ENCODE results near the gene EFCAB7. TPM values are rescaled to one million over a fixed set of nuclear protein-coding genes. Genes with fewer than 3 reads are reported as not detected.

EFCAB7 gene
- polyA plus RNA-seq (ENCODE audit: insufficient read depth in 1 of 5, insufficient read length in 5 of 5, low replicate concordance in 1 of 5): 10 to 100 TPM; 15.2 to 33.9 (median 27.4) TPM
- long read RNA-seq, donor 1: 0 reads
- long read RNA-seq, donor 2, partial matches to known transcripts: 0 of 3 reads
- long read RNA-seq, donor 2, other reads (novel, unspliced or antisense): 0 of 3 reads
- long read RNA-seq, donor 3, partial matches to known transcripts: 0 of 3 reads
- long read RNA-seq, donor 3, other reads (novel, unspliced or antisense): 0 of 3 reads
- long read RNA-seq, donor 4: 0 reads
- long read RNA-seq, donor 5: 0 reads
- long read RNA-seq, donor 6, partial matches to known transcripts: 0 of 3 reads
- long read RNA-seq, donor 6, other reads (novel, unspliced or antisense): 0 of 3 reads
- long read RNA-seq, donor 7: 0 reads
- long read RNA-seq, donor 8: 0 reads

- DNase-seq: peak; percentile 92
These were observed at the start of gene EFCAB7, which contains the start of gene ITGB3BP for GRCh38 chr1:63522891-63523728. EFCAB7 (plus strand) TSS chr1:63523525; CDS start chr1:63525573, 2,048 bp downstream. ITGB3BP (minus strand) TSS chr1:63523225; CDS start chr1:63523133, 92 bp downstream.

- DNase-seq: no peak
These were observed 47.6 kb upstream of the EFCAB7 start for GRCh38 chr1:63475761-63476160.

GRCh38 chr1:63480057-63480456 is 43.3 kb upstream of the EFCAB7 start:
- DNase-seq: no peak

- DNase-seq: peak; percentile 79 to 80
These were observed 36.7 kb upstream of the EFCAB7 start for GRCh38 chr1:63486629-63487028.

GRCh38 chr1:63487336-63488065 is 35.8 kb upstream of the EFCAB7 start:
- peak; percentile 85 to 89 for DNase-seq

GRCh38 chr1:63497577-63497976 is 25.7 kb upstream of the EFCAB7 start:
- DNase-seq: no peak

- DNase-seq: no peak
These were observed 25.2 kb upstream of the EFCAB7 start for GRCh38 chr1:63498106-63498505.

- DNase-seq: no peak
These were observed 22.1 kb upstream of the EFCAB7 start for GRCh38 chr1:63501256-63501655.

GRCh38 chr1:63506782-63507181 is 16.5 kb upstream of the EFCAB7 start:
- no peak for DNase-seq

- DNase-seq: no peak
These were observed 13.6 kb upstream of the EFCAB7 start for GRCh38 chr1:63509718-63510117.

GRCh38 chr1:63512584-63512983 is 10.7 kb upstream of the EFCAB7 start:
- no peak for DNase-seq

- DNase-seq: no peak
These were observed 6.7 kb upstream of the EFCAB7 start for GRCh38 chr1:63516629-63517028.

GRCh38 chr1:63523738-63524137 is 413 bp downstream of the EFCAB7 start:
- no peak for DNase-seq

- DNase-seq: no peak
These were observed 876 bp downstream of the EFCAB7 start for GRCh38 chr1:63524201-63524600.

- DNase-seq: no peak
These were observed 9.4 kb downstream of the EFCAB7 start for GRCh38 chr1:63532727-63533126.

- no peak for DNase-seq
These were observed 10.6 kb downstream of the EFCAB7 start for GRCh38 chr1:63533931-63534330.

- DNase-seq: no peak
These were observed 11.1 kb downstream of the EFCAB7 start for GRCh38 chr1:63534406-63534805.

- DNase-seq: no peak
These were observed 13.7 kb downstream of the EFCAB7 start for GRCh38 chr1:63537006-63537405.

GRCh38 chr1:63537940-63538339 is 14.6 kb downstream of the EFCAB7 start:
- peak in 1 of 2 donors; percentile 1 for DNase-seq

- DNase-seq: no peak
These were observed 22.5 kb downstream of the EFCAB7 start for GRCh38 chr1:63545780-63546179.

- no peak for DNase-seq
These were observed 24.4 kb downstream of the EFCAB7 start for GRCh38 chr1:63547621-63548294.
